K562 (cell line): ENCODE data around the gene ANXA3. TPM values are rescaled to one million over a fixed set of nuclear protein-coding genes. Genes with fewer than 3 reads are reported as not detected.

ENCODE experiments used
- E2F1 ChIP-seq: sonication (generic); formaldehyde crosslinking; IDR thresholded peaks from 2 replicates; pipeline ENCODE4 v1.8.1; 2023; ENCODE audit warnings: mild to moderate bottlenecking, missing genetic modification reagents, moderate library complexity
- FOXA3 ChIP-seq, 2 experiments: fragments of 450-650 bp in 1 of 2; sonication (generic) in 1 of 2; formaldehyde crosslinking; IDR thresholded peaks in 1 of 2; conservative IDR thresholded peaks in 1 of 2; 2 replicates each; pipeline versions ENCODE4 v1.4.0 to v1.8.0; 2020 to 2022; ENCODE audit warnings: mild to moderate bottlenecking in 2 of 2, missing genetic modification reagents in 1 of 2
- GABPA ChIP-seq: fragments of 200-800 bp; sonication (Bioruptor generic); conservative IDR thresholded peaks from 2 replicates; pipeline ENCODE4 v1.6.1; 2016; ENCODE audit warnings: low read depth, missing genetic modification characterization, missing compliant biosample characterization
- HDAC3 ChIP-seq: fragments of 450-650 bp; IDR thresholded peaks from 2 replicates; pipeline ENCODE4 v1.6.1; 2018; ENCODE audit warnings: borderline replicate concordance, mild to moderate bottlenecking, moderate library complexity; ENCODE audit not compliant: partially characterized antibody
- LEF1 ChIP-seq: fragments of 450-650 bp; IDR thresholded peaks from 2 replicates; pipeline ENCODE4 v1.6.1; 2016; ENCODE audit warnings: mild to moderate bottlenecking
- MTA3 ChIP-seq: fragments of 450-650 bp; formaldehyde crosslinking; IDR thresholded peaks from 2 replicates; pipeline ENCODE4 v1.6.1; 2017; ENCODE audit warnings: mild to moderate bottlenecking, borderline replicate concordance
- NCOA2 ChIP-seq, 2 experiments: fragments of 450-650 bp; IDR thresholded peaks; 2 replicates each; pipeline ENCODE4 v1.6.1; 2018; ENCODE audit warnings: mild to moderate bottlenecking in 2 of 2, moderate library complexity in 1 of 2; ENCODE audit not compliant: partially characterized antibody in 2 of 2
- NELFE ChIP-seq: IDR thresholded peaks from 2 replicates; pipeline ENCODE4 v1.6.1; 2011; ENCODE audit warnings: mild to moderate bottlenecking; ENCODE audit not compliant: insufficient read depth, insufficient read length
- NFATC3 ChIP-seq: fragments of 450-650 bp; IDR thresholded peaks from 2 replicates; pipeline ENCODE4 v1.6.1; 2017; ENCODE audit warnings: mild to moderate bottlenecking
- OTX1 ChIP-seq: fragments of 450-650 bp; formaldehyde crosslinking; IDR thresholded peaks from 2 replicates; pipeline ENCODE4 v1.4.0; 2022; ENCODE audit warnings: mild to moderate bottlenecking
- PYGO2 ChIP-seq: fragments of 450-650 bp; IDR thresholded peaks from 2 replicates; pipeline ENCODE4 v1.6.1; 2016; ENCODE audit warnings: mild to moderate bottlenecking, missing genetic modification characterization, moderate library complexity, missing compliant biosample characterization
- RFX7 ChIP-seq: fragments of 250-450 bp; sonication (Bioruptor Pico); IDR thresholded peaks from 2 replicates; pipeline ENCODE4 v1.5.1; 2021; ENCODE audit warnings: mild to moderate bottlenecking
- TCF3 ChIP-seq: sonication (generic); formaldehyde crosslinking; IDR thresholded peaks from 2 replicates; pipeline ENCODE4 v1.4.0; 2020; ENCODE audit warnings: mild to moderate bottlenecking, missing genetic modification reagents
- TCF7 ChIP-seq: sonication (generic); IDR thresholded peaks from 2 replicates; pipeline ENCODE4 v1.6.1; 2016; ENCODE audit warnings: antibody characterized with exemption, borderline replicate concordance
- UBTF ChIP-seq, 2 experiments: IDR thresholded peaks; 2 replicates each; pipeline ENCODE4 v1.6.1; 2012; ENCODE audit warnings: improper control_type of control experiment in 2 of 2, low read depth in 2 of 2, low read length in 2 of 2, borderline replicate concordance in 1 of 2
- ZNF134 ChIP-seq: fragments of 250-450 bp; sonication (Bioruptor Pico); conservative IDR thresholded peaks from 2 replicates; pipeline ENCODE4 v1.4.0; 2020
- ZNF217 ChIP-seq: sonication (generic); formaldehyde crosslinking; IDR thresholded peaks from 2 replicates; pipeline ENCODE4 v1.8.0; 2022; ENCODE audit warnings: mild to moderate bottlenecking, missing genetic modification reagents
- ZNF408 ChIP-seq: fragments of 250-450 bp; sonication (Bioruptor Pico); IDR thresholded peaks from 2 replicates; pipeline ENCODE4 v1.4.0; 2020; ENCODE audit warnings: low read depth, mild to moderate bottlenecking, moderate library complexity
- ZNF41 ChIP-seq: fragments of 250-450 bp; sonication (Bioruptor Pico); conservative IDR thresholded peaks from 2 replicates; pipeline ENCODE4 v1.4.0; 2020; ENCODE audit warnings: mild to moderate bottlenecking
- ZNF431 ChIP-seq: sonication (generic); formaldehyde crosslinking; IDR thresholded peaks from 2 replicates; pipeline ENCODE4 v1.8.0; 2022; ENCODE audit warnings: mild to moderate bottlenecking, missing genetic modification reagents
- ZNF444 ChIP-seq: fragments of 250-450 bp; sonication (Bioruptor Pico); IDR thresholded peaks from 2 replicates; pipeline ENCODE4 v1.4.0; 2020; ENCODE audit warnings: mild to moderate bottlenecking, moderate library complexity
- ZNF551 ChIP-seq: fragments of 250-450 bp; sonication (Bioruptor Pico); IDR thresholded peaks from 2 replicates; pipeline ENCODE4 v1.5.0; 2021; ENCODE audit warnings: mild to moderate bottlenecking, moderate library complexity
- polyA plus RNA-seq, 8 experiments: library from polyadenylated mRNA; depleted of rRNA in 4 of 8; stranded (reverse) in 5 of 8; unstranded in 3 of 8; fragments of >200 nt; fragmentation: Nextera tagmentation in 2 of 8; fragmentation: Illumina TruSeq in 1 of 8; extraction: Ambion mirVana in 2 of 8; extraction: Trizol in 1 of 8; gene quantifications; 2 replicates each; pipeline versions ENCODE4 v1.2.1 to v1.2.3, GENCODE V29; 2011 to 2014; ENCODE audit warnings: inconsistent platforms in 1 of 8, missing spikeins in 1 of 8
- total RNA-seq, 7 experiments: library from RNA; depleted of rRNA in 6 of 7; stranded (reverse); fragments of >200 nt in 6 of 7; fragmentation: Illumina TruSeq in 2 of 7; extraction: Trizol in 2 of 7; gene quantifications; 2 replicates each; pipeline versions ENCODE4 v1.2.1 to v1.2.3, GENCODE V29; 2011 to 2021; ENCODE audit warnings: low replicate concordance in 1 of 7
- TF ChIP-seq, protein P1 (sequence below): sonication (generic); formaldehyde crosslinking; IDR thresholded peaks from 2 replicates; pipeline ENCODE4 v1.9.0; 2022; ENCODE audit warnings: mild to moderate bottlenecking, missing genetic modification reagents
- TF ChIP-seq, protein P2 (sequence below): fragments of 250-450 bp; sonication (Bioruptor Pico); IDR thresholded peaks from 2 replicates; pipeline ENCODE4 v1.8.0; 2022; ENCODE audit warnings: inconsistent platforms, mild to moderate bottlenecking, moderate library complexity, borderline replicate concordance

Gene ANXA3
- total and polyA plus RNA-seq, 9 of the 15 experiments (the other 6 are each of a cell fraction or from before 2014, with no cell fraction given), result 6.3 to 15.5 (median 9.8) TPM

DNA sequence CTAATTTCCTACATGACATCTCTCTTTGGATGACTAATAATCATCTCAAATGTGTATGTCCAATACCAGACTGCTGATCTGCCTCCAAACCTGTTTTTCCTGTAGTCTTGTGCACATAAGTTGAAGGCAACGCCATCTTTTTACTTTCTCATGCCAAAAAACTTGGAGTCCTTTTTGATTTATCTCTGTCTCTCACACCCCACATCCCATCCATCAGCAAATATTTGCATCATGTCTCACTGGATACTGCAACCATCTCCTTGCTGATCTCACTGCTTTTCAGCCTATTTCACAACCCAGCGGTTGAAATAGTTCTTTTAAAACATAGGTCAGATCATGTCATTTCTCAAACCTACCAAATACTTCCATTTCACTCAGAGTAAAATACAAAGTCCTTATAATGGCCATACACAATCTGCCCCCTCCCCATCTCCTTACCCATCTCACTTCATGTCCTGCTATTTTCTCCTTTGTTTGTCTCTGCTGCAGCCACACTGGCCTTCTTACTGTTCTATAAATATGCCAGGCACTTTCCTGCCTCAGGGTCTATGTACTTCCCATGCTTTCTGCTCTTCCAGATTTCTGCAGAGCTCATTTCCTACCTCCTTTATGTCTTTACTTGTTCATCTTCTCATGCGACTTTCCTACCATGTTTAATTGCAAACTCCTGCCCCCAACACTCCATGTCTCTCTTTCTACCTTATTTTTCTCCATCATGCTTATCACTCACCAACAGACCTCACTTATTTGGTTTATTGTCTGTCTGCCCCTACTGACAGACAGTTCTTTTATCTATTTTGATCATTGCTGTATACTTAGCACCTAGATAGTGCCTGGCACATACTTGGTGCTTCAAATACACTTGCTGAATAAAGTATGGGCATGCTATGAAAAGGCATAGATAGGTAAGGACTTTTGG lies 98.8 kb downstream of the ANXA3 start (continued):
- TF ChIP-seq E2F1 (CRISPR knock-in tag) (no peak), NCOA2 (IDR thresholded peaks at IDR 0.05; ENCODE audit: partially characterized antibody in 2 of 2) (peak in 1 of 2 experiments; percentile 74), PYGO2 (tag) (no peak), ZNF217 (CRISPR knock-in tag) (no peak), GABPA (no peak), RFX7 (CRISPR knock-in tag) (no peak), MTA3 (no peak), NFATC3 (peak; percentile 39; the same call in 1 of the 2 replicates), ZNF41 (CRISPR knock-in tag) (no peak), ZNF431 (CRISPR knock-in tag) (no peak), ZNF551 (no peak), TCF7 (no peak), UBTF (IDR thresholded peaks at IDR 0.05; ENCODE audit: borderline replicate concordance in 1 of 2, low read depth in 2 of 2, low read length in 2 of 2) (0 out of 4 replicates have a peak, but pooled peaks of 1 of the 2 experiments have one; percentile 19), TCF3 (CRISPR knock-in tag) (peak; percentile 93), ZNF134 (CRISPR knock-in tag) (no peak), OTX1 (no peak), LEF1 (peak; percentile 75), NELFE (no peak), ZNF444 (no peak), FOXA3 (CRISPR knock-in tag; conservative IDR thresholded peaks at IDR 0.05 in 1 of 2, IDR thresholded peaks at IDR 0.05 in 1 of 2) (peak in 1 of 2 experiments; percentile 29; a peak in 1 of 4 replicates), HDAC3 (peak; percentile 87), ZNF408 (no peak)
- TF ChIP-seq, protein P1, sequence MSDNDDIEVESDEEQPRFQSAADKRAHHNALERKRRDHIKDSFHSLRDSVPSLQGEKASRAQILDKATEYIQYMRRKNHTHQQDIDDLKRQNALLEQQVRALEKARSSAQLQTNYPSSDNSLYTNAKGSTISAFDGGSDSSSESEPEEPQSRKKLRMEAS (CRISPR knock-in tag), result no peak
- TF ChIP-seq, protein P2, sequence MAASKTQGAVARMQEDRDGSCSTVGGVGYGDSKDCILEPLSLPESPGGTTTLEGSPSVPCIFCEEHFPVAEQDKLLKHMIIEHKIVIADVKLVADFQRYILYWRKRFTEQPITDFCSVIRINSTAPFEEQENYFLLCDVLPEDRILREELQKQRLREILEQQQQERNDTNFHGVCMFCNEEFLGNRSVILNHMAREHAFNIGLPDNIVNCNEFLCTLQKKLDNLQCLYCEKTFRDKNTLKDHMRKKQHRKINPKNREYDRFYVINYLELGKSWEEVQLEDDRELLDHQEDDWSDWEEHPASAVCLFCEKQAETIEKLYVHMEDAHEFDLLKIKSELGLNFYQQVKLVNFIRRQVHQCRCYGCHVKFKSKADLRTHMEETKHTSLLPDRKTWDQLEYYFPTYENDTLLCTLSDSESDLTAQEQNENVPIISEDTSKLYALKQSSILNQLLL, result no peak
